Measurements from ENCODE around the gene STAG3.

STAG3 gene

GRCh38 chr7:100156331-100157068 is 21.2 kb upstream of the STAG3 start:
- DNase-seq (ENCODE audit: low read depth): no peak
- TF ChIP-seq CTCF (IDR thresholded peaks at IDR 0.05; ENCODE audit: low read depth, low read length, missing control alignments): no peak
- in situ Hi-C loops (cut with HindIII; ENCODE audit: low sequenced_read_pairs): no loop called here
- H3K4me3 ChIP-seq (ENCODE audit: low read depth, low read length): no peak overlapping the region

DNA sequence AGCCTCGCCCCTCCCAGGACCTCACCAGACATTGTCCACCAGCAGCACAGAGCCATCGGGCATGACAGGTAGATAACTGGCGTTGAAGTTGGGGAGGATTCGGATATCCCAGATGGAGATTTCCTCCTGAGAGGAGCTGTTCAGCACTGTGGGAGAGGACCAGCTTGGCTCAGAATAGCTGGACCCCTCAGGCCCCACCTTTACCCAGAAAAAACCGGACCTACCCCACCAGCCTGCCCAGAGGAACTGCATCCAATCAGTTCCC is 20.7 kb upstream of the STAG3 start:
- in situ Hi-C loops (cut with HindIII; ENCODE audit: low sequenced_read_pairs): no loop called here

DNA sequence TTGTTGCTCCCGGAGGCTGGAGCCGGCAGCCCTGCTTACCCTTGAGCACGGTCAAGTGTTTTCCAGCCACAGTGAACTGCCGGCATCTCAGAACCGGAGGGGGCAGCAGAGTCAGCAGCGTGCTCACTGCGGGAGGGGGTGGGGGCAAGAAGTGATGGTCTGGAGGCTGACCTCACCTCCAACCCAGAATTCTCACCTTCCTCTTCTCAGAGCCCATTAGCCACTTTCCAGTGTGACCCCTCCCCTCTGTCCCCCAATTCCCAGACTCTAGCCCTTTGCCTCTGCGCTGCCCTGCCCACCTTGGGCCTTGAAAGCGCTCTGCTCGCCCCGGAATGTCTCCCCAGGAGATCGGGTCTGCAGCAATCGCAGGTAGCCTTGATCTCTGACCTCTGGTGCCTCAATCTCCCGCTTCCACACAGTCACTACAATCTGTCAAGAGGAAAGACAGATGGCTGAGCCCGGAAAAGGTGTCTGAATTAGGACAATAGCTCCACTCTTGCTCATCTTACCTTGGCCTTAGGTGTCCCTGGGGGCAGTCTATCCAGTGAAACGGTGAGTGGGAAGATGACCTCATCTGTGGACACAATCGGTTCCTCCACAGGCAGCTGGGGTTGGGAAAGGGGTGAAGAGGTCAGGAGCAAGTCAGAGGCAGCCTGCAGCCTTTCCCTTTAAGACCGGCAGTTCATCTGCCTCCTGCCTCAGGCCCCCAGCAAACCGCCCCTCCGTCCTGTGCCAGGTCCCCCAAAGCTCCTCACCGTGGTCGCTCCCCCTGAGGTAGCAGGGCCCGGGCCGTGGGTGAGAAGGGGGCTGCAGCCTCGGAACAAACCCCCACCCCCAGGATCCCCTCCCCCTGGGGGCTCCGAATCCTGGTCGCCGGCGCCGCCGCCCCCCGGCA is 20.1 kb upstream of the STAG3 start:
- in situ Hi-C loops (cut with HindIII; ENCODE audit: low sequenced_read_pairs): no loop called here
- DNase-seq (ENCODE audit: low read depth): no peak
- peak overlapping the region; percentile 76 for H3K4me3 ChIP-seq (ENCODE audit: low read depth, low read length)
- TF ChIP-seq CTCF (IDR thresholded peaks at IDR 0.05; ENCODE audit: low read depth, low read length, missing control alignments): peak; percentile 25

More for the DNA sequence above, 20.7 kb upstream of the STAG3 start:
- no peak for DNase-seq (ENCODE audit: low read depth)
- TF ChIP-seq CTCF (IDR thresholded peaks at IDR 0.05; ENCODE audit: low read depth, low read length, missing control alignments): no peak
- peak overlapping the region; percentile 76 for H3K4me3 ChIP-seq (ENCODE audit: low read depth, low read length)

DNA sequence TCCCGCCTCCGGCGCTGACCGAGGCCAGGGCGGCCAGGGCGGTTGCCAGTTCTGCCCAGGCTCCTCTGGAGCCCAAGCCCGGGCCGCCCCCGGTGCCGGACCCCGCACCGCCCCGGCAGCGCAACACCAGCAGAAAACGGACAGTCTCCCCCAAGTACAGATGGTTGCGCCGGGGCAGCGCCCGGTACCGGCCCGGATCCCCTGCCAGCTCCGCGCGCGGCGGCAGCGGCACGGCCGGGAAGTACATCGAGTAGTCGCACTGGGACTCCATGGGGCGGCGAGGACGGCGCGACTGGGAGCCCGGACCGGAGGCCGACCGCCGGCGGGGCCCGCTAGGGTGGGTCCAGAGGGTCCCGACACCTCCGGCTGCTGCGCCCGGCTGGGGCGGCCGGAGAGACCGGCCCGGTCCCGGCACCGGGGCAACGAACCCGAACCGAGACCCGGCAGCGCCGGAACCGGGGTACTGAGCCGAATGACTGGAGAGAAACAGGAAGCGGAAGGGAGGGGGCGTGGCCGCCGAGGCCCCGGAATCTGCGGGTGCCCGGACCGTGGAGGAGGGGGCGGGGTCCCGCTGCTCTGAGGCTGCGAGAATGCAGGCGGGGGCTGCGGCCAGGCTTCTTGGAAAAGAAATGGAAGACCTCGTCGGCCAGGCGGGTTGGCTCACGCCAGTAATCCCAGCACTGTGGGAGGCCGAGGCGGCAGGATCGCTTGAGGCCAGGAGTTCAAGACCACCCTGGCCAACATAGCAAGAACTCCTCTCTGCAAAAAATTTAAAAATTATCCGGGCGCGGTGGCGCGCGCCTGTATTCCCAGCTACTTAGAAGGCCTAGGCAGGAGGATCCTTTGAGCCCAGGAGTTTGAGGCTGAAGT is 19.3 kb upstream of the STAG3 start, which contains the start of gene TRAPPC14:
TRAPPC14 (minus strand) TSS at position 495 of the 870 bp plus-strand sequence; CDS start at position 271, 224 bp downstream.
- H3K4me3 ChIP-seq (ENCODE audit: low read depth, low read length): peak within 1 kb of the TSS; percentile 76
- TF ChIP-seq CTCF (IDR thresholded peaks at IDR 0.05; ENCODE audit: low read depth, low read length, missing control alignments): no peak
- peak; percentile 55 for DNase-seq (ENCODE audit: low read depth)
- in situ Hi-C loops (cut with HindIII; ENCODE audit: low sequenced_read_pairs): no loop called here

GRCh38 chr7:100159099-100159623 is 18.6 kb upstream of the STAG3 start:
- in situ Hi-C loops (cut with HindIII; ENCODE audit: low sequenced_read_pairs): no loop called here
- DNase-seq (ENCODE audit: low read depth): no peak
- no peak for TF ChIP-seq CTCF (IDR thresholded peaks at IDR 0.05; ENCODE audit: low read depth, low read length, missing control alignments)
- peak overlapping the region; percentile 76 for H3K4me3 ChIP-seq (ENCODE audit: low read depth, low read length)

GRCh38 chr7:100160067-100160466 is 17.7 kb upstream of the STAG3 start:
- in situ Hi-C loops (cut with HindIII; ENCODE audit: low sequenced_read_pairs): no loop called here
- no peak for DNase-seq (ENCODE audit: low read depth)
- no peak for TF ChIP-seq CTCF (IDR thresholded peaks at IDR 0.05; ENCODE audit: low read depth, low read length, missing control alignments)
- H3K4me3 ChIP-seq (ENCODE audit: low read depth, low read length): no peak overlapping the region
